Sigmoid colon (tissue), 4 donors: ENCODE measurements around the gene ARHGAP6.

Experiments
- CTCF ChIP-seq, 4 experiments: fragments of 450-650 bp in 3 of 4; fragments of 200-600 bp in 1 of 4; IDR thresholded peaks; one replicate each; pipeline ENCODE4 v1.5.1; 2016 to 2019; ENCODE audit warnings: antibody characterized with exemption in 4 of 4, mild to moderate bottlenecking in 3 of 4, moderate library complexity in 2 of 4
- EP300 ChIP-seq, 4 donors: sonication (generic); formaldehyde crosslinking; IDR thresholded peaks; one replicate each; pipeline ENCODE4 v1.6.1; 2017; ENCODE audit warnings: antibody characterized with exemption in 4 of 4
- POLR2A ChIP-seq, 2 donors: fragments of 450-650 bp; IDR thresholded peaks; one replicate each; pipeline ENCODE4 v1.6.1; 2016; ENCODE audit warnings: antibody characterized with exemption in 2 of 2, mild to moderate bottlenecking in 2 of 2, moderate library complexity in 2 of 2
- POLR2AphosphoS5 ChIP-seq, 4 donors: sonication (generic); formaldehyde crosslinking; IDR thresholded peaks; one replicate each; pipeline ENCODE4 v1.6.1; 2017; ENCODE audit warnings: antibody characterized with exemption in 4 of 4

GRCh38 chrX:11438380-11438723 lies 227.4 kb downstream of the ARHGAP6 start:
- TF ChIP-seq CTCF (IDR thresholded peaks at IDR 0.05) (no peak), POLR2AphosphoS5 (IDR thresholded peaks at IDR 0.05) (no peak), POLR2A (IDR thresholded peaks at IDR 0.05) (no peak), EP300 (IDR thresholded peaks at IDR 0.05) (no peak)
